Psoas muscle (tissue), 8 donors: ENCODE measurements around the gene LAMA5. TPM values are rescaled to one million over a fixed set of nuclear protein-coding genes. Genes with fewer than 3 reads are reported as not detected.

ENCODE experiments used
- ATAC-seq, 4 donors: fragments of 200-7000 bp; cut with Tn5 transposase; one replicate each; pipeline ENCODE4 v1.9.1; 2020; ENCODE audit warnings: moderate library complexity in 3 of 4, mild to moderate bottlenecking in 2 of 4
- DNase-seq, 2 donors: peaks; one replicate each; pipeline ENCODE4 v3.0.0-alpha.2; 2020
- H3K27ac ChIP-seq: fragments of 200-600 bp; one replicate; pipeline ENCODE4 v1.8.0; 2022
- H3K27me3 ChIP-seq, 3 donors: fragments of 200-600 bp in 1 of 3; one replicate each; pipeline versions ENCODE4 v1.6.1 to v1.8.0; 2013 to 2022; ENCODE audit warnings: low read length in 2 of 3, mild to moderate bottlenecking in 2 of 3, moderate library complexity in 1 of 3; ENCODE audit not compliant: insufficient read depth in 3 of 3
- H3K36me3 ChIP-seq, 2 donors: fragments of 200-600 bp in 1 of 2; one replicate each; pipeline versions ENCODE4 v1.6.1 to v1.8.0; 2013 to 2022; ENCODE audit warnings: low read depth in 1 of 2, mild to moderate bottlenecking in 1 of 2, moderate library complexity in 1 of 2; ENCODE audit not compliant: insufficient read depth in 1 of 2
- H3K4me1 ChIP-seq: fragments of 200-600 bp; one replicate; pipeline ENCODE4 v1.8.0; 2022
- H3K4me3 ChIP-seq: fragments of 200-600 bp; one replicate; pipeline ENCODE4 v1.8.0; 2022; ENCODE audit warnings: mild to moderate bottlenecking
- H3K9me3 ChIP-seq: fragments of 200-600 bp; one replicate; pipeline ENCODE4 v1.8.0; 2022
- CTCF ChIP-seq: fragments of 200-600 bp; IDR thresholded peaks from one replicate; pipeline ENCODE4 v1.8.0; 2022; ENCODE audit warnings: antibody characterized with exemption
- WGBS, 3 donors: extraction: QIAGEN DNeasy Blood & Tissue Kit; methylation state at CpG; one replicate each; pipeline versions ENCODE4 v1.1.6 to v1.1.7; 2013; 5-methylcytosine and 5-hydroxymethylcytosine counted together
- intact Hi-C, 2 donors: fragments of 100-400 bp; cut with DNase I; formaldehyde crosslinking; loops; one replicate each; pipeline versions ENCODE4 v1.11.0 to v1.14.2; 2022
- polyA plus RNA-seq, 3 donors: library from polyadenylated mRNA; stranded (reverse); fragments of 200-250 nt; gene quantifications; one replicate each; pipeline ENCODE4 v1.2.3, GENCODE V29; 2013
- total RNA-seq, 4 donors: library from RNA; stranded (reverse); fragmentation: NEBNext Ultra II Directional in 2 of 4; extraction: Animal tissue kit (Norgen Biotek cat#: 25700) in 2 of 4; gene quantifications; one replicate each; pipeline versions ENCODE4 v1.2.1 to v1.2.4, GENCODE V29; 2021 to 2023
- donor health status: healthy with polysubstance abuse.
- donor health status: DM: no; HTN: no; CAD: no; lungs with moderate emphysema.
- donor health status: Bipolar disorder and iron deficiency.
- donor health status: healthy.
- donor health status: DM: yes; HTN: yes; CAD: no.
- donor health status: DM: no; HTN: no; CAD: no.
- donor health status: DM: no; HTN: no; CAD: no.
- donor health status: DM: yes; HTN: yes; CAD: no.

The LAMA5 gene
- total and polyA plus RNA-seq, 7 donors = 14.4 to 74.6 (median 34.2) TPM

GRCh38 chr20:62350629-62351422, 16.3 kb downstream of the LAMA5 start:
- Histone ChIP-seq H3K36me3 (peaks cover 0 to 38% of the 10 kb centered on the region in 2 donors), H3K4me3 (no peak overlapping the region), H3K27me3 (no peaks in the 10 kb centered on the region), H3K9me3 (no peaks in the 10 kb centered on the region), H3K4me1 (peaks cover 43% of the 10 kb centered on the region), H3K27ac (no peak overlapping the region)
- intact Hi-C loops = loop anchor here in 1 of 2 donors (5.0 kb wide), 1 partner anchor 49 kb away; the partner anchor contains the start of gene ADRM1
- peak in 1 of 2 donors; percentile 12 for DNase-seq
- no peak for ATAC-seq
- TF ChIP-seq CTCF = no peak
- WGBS, 3 donors = 76 to 84% (median 78%) methylated on average over 23 of the region's 23 CpGs

DNA sequence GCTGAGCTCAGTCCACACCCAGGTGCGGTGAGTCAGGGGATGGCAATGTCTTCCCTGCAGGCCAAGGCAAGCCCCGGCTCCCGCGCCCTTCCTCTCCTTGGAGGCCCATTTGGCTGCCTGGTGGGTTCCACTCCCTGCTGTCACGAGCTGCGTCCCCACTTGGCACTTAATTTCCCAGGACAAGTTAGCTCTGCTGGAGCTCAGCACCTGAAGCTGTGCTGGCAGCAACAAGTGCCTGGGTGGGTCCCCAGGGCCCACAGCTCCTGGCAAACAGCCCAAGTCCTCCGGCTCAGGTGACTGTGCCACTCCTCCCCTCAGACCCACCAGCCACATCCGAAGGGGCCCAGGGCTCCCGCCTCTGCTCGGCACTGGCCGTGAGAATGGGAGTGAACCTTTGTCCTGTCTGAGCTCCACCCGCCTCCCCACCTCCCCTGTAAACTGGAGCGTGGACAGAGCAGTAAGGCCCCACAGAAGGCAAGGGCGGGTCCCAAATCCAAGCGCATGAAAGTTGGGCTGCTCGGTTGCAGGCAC, 16.9 kb downstream of the LAMA5 start:
- no peak for TF ChIP-seq CTCF
- Histone ChIP-seq H3K36me3 (peaks cover 0 to 44% of the 10 kb centered on the region in 2 donors), H3K9me3 (no peaks in the 10 kb centered on the region), H3K27ac (no peak overlapping the region), H3K4me3 (no peak overlapping the region), H3K27me3 (no peaks in the 10 kb centered on the region), H3K4me1 (peaks cover 36% of the 10 kb centered on the region)
- ATAC-seq (no peak), DNase-seq (peak; percentile 9 to 44)
- WGBS, 3 donors = 84 to 86% (median 85%) methylated on average over 16 of the region's 16 CpGs
- intact Hi-C loops = loop anchor here in 1 of 2 donors (5.0 kb wide), 1 partner anchor 48 kb away; the partner anchor contains the start of gene ADRM1

- Histone ChIP-seq H3K4me3 (no peak overlapping the region), H3K27ac (no peak overlapping the region), H3K27me3 (no peaks in the 10 kb centered on the region), H3K9me3 (no peaks in the 10 kb centered on the region), H3K36me3 (peaks cover 0 to 50% of the 10 kb centered on the region in 2 donors), H3K4me1 (peaks cover 31% of the 10 kb centered on the region)
- no peak for TF ChIP-seq CTCF
- DNase-seq = no peak
- no peak for ATAC-seq
- WGBS, 3 donors = 78 to 80% (median 80%) methylated on average over 6 to 7 of the region's 7 CpGs
- intact Hi-C loops = loop anchor here in 1 of 2 donors (5.0 kb wide), 1 partner anchor 47 kb away; the partner anchor contains the start of gene ADRM1
Measured at GRCh38 chr20:62349556-62350097, 17.5 kb downstream of the LAMA5 start.

DNA sequence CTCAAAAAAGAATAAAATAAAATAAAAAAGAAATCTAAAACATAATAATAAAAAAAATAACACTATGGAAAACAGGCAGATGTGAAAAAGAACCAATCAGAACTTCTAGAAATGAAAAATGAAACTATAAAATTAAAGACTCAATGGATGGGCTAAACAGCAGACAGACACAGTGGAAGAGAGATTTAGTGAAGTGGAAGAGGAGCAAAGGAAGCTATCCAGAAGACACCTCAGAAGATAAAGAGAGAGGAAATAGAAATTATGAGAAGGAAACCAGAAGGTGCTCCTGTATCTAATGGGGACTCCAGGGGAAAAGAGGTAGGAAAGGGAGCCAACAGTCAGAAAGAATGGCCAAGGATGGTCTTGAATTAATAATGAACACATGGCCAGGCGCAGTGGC, 18.5 kb downstream of the LAMA5 start:
- peaks cover 0 to 59% of the 10 kb centered on the region in 2 donors for H3K36me3 ChIP-seq
- H3K9me3 ChIP-seq = no peaks in the 10 kb centered on the region
- 57 to 100% (median 100%) methylated on average over 1 of the region's 1 CpG for WGBS, 3 donors
- DNase-seq (no peak), ATAC-seq (no peak)
- no peaks in the 10 kb centered on the region for H3K27me3 ChIP-seq
- H3K4me1 ChIP-seq = peaks cover 28% of the 10 kb centered on the region
- intact Hi-C loops = no loop called here
- H3K4me3 ChIP-seq = no peak overlapping the region
- no peak overlapping the region for H3K27ac ChIP-seq
- no peak for TF ChIP-seq CTCF
